Panc1 (cell line): ENCODE data around the gene MPV17. TPM values are rescaled to one million over a fixed set of nuclear protein-coding genes. Genes with fewer than 3 reads are reported as not detected.

ENCODE experiments used
- ATAC-seq: fragments of 200-7000 bp; cut with Tn5 transposase; 2 replicates; pipeline ENCODE4 v1.9.1; 2020; ENCODE audit warnings: mild to moderate bottlenecking, moderate library complexity
- BruUV-seq: library from RNA; stranded (reverse); fragments of 400-500 nt; replicated peaks from 2 replicates; lab custom pipeline; 2021; lab: Mats Ljungman, UMichigan
- CTCF ChIA-PET: fragments of 300-600 bp; sonication (Branson Sonifier 250); formaldehyde crosslinking; loops from one replicate; lab custom pipeline; 2022; ENCODE audit warnings: antibody characterized with exemption; lab: Charles Lee
- POLR2A ChIA-PET: fragments of 300-600 bp; sonication (Branson Sonifier 250); formaldehyde crosslinking; loops from one replicate; lab custom pipeline; 2022; ENCODE audit warnings: antibody characterized with exemption; lab: Charles Lee
- DNase-seq: peaks from one replicate; pipeline ENCODE4 v3.0.0-alpha.2; 2010; ENCODE audit warnings: low read depth, low spot score
- H3K27ac ChIP-seq: 2 replicates; pipeline ENCODE4 v1.5.1; 2011; ENCODE audit warnings: mild to moderate bottlenecking, low read length, inconsistent platforms
- H3K27me3 ChIP-seq: fragments of 200-500 bp; sonication (Bioruptor generic); 2 replicates; pipeline ENCODE4 v1.6.0; 2014; ENCODE audit warnings: low read length, inconsistent platforms; ENCODE audit not compliant: control insufficient read depth, insufficient read depth
- H3K36me3 ChIP-seq: fragments of 200-500 bp; sonication (Bioruptor generic); 2 replicates; pipeline ENCODE4 v1.5.1; 2014; ENCODE audit warnings: inconsistent platforms, mild to moderate bottlenecking, low read length, moderate library complexity; ENCODE audit not compliant: control insufficient read depth, insufficient read depth
- H3K4me1 ChIP-seq: 2 replicates; pipeline ENCODE4 v1.5.1; 2011; ENCODE audit warnings: inconsistent platforms, mild to moderate bottlenecking, low read length, moderate library complexity; ENCODE audit not compliant: control insufficient read depth, insufficient read depth
- H3K4me3 ChIP-seq, 2 experiments: 2 replicates each; pipeline ENCODE4 v1.5.1; 2011 to 2012; ENCODE audit warnings: low read depth in 2 of 2, low read length in 2 of 2, mild to moderate bottlenecking in 2 of 2, inconsistent platforms in 1 of 2, moderate library complexity in 1 of 2
- H3K9me3 ChIP-seq: fragments of 200-500 bp; sonication (Bioruptor generic); 2 replicates; pipeline ENCODE4 v1.5.1; 2014; ENCODE audit warnings: low read depth, mild to moderate bottlenecking, inconsistent platforms, low read length, moderate library complexity; ENCODE audit not compliant: control insufficient read depth, insufficient read depth
- POLR2AphosphoS5 ChIP-seq: IDR thresholded peaks from 2 replicates; pipeline ENCODE4 v1.6.1; 2012; ENCODE audit warnings: mild to moderate bottlenecking, low read depth, low read length, moderate library complexity
- SIN3A ChIP-seq: IDR thresholded peaks from 2 replicates; pipeline ENCODE4 v1.6.1; 2012; ENCODE audit warnings: low read depth, mild to moderate bottlenecking, low read length, moderate library complexity, borderline replicate concordance; ENCODE audit not compliant: insufficient read depth
- TCF7L2 ChIP-seq: IDR thresholded peaks from 2 replicates; pipeline ENCODE4 v1.6.1; 2011; ENCODE audit warnings: mild to moderate bottlenecking, low read depth, low read length, inconsistent platforms
- in situ Hi-C: cut with HindIII; loops from 2 replicates; pipeline ENCODE4 v1.10.0; 2016; ENCODE audit warnings: low sequenced_read_pairs, low pct_unique_long_range_greater_than_20kb
- intact Hi-C: fragments of 100-400 bp; cut with micrococcal nuclease; formaldehyde crosslinking; loops from one replicate; pipeline ENCODE4 v1.10.0; 2022; ENCODE audit not compliant: unreplicated experiment
- total RNA-seq: library from RNA; stranded (reverse); gene quantifications from one replicate; pipeline ENCODE4 v1.2.1, GENCODE V29; 2021; ENCODE audit not compliant: unreplicated experiment
- TF ChIP-seq, protein P1 (sequence below), 2 experiments: IDR thresholded peaks; 2 replicates each; pipeline ENCODE4 v1.6.1; 2011 to 2012; ENCODE audit warnings: low read depth in 2 of 2, control low read depth in 1 of 2, low read length in 1 of 2, mild to moderate bottlenecking in 1 of 2, moderate library complexity in 1 of 2; ENCODE audit not compliant: insufficient read depth in 1 of 2
- TF ChIP-seq, protein P2 (sequence below): fragments of 450-650 bp; IDR thresholded peaks from 2 replicates; pipeline ENCODE4 v1.5.1; 2017; ENCODE audit warnings: mild to moderate bottlenecking

MPV17 gene
- total RNA-seq, 1 experiment from 2014 or later = 89.5 TPM

DNA sequence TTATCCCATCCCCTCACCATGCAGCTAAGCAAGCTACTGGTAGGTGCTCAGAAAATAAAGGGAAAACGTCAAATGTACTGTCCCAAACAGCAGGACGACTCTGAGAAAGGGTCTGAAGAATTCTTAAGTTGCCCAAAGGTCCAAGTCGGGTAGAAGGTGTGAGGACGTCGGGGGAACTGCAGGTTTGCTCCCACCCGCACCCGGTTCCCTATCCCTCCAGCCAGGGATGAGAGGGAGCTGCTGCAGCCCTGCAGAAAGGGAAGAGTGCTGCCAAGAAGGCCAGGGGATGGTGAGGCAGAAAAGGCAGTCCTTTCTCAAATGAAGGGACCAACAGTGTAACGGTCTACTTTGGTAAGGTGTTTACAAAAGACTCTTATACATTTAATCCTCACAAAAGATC, 7.8 kb downstream of the MPV17 start:
- no peaks in the 10 kb centered on the region for H3K27me3 ChIP-seq
- no peak for DNase-seq
- no peaks in the 10 kb centered on the region for H3K9me3 ChIP-seq
- no peaks in the 10 kb centered on the region for H3K36me3 ChIP-seq
- ChIA-PET POLR2A (no interaction called here), CTCF (no interaction called here)
- no peak overlapping the region for H3K27ac ChIP-seq
- in situ Hi-C loops = no loop called here
- H3K4me1 ChIP-seq = no peaks in the 10 kb centered on the region
- TF ChIP-seq, protein P1, sequence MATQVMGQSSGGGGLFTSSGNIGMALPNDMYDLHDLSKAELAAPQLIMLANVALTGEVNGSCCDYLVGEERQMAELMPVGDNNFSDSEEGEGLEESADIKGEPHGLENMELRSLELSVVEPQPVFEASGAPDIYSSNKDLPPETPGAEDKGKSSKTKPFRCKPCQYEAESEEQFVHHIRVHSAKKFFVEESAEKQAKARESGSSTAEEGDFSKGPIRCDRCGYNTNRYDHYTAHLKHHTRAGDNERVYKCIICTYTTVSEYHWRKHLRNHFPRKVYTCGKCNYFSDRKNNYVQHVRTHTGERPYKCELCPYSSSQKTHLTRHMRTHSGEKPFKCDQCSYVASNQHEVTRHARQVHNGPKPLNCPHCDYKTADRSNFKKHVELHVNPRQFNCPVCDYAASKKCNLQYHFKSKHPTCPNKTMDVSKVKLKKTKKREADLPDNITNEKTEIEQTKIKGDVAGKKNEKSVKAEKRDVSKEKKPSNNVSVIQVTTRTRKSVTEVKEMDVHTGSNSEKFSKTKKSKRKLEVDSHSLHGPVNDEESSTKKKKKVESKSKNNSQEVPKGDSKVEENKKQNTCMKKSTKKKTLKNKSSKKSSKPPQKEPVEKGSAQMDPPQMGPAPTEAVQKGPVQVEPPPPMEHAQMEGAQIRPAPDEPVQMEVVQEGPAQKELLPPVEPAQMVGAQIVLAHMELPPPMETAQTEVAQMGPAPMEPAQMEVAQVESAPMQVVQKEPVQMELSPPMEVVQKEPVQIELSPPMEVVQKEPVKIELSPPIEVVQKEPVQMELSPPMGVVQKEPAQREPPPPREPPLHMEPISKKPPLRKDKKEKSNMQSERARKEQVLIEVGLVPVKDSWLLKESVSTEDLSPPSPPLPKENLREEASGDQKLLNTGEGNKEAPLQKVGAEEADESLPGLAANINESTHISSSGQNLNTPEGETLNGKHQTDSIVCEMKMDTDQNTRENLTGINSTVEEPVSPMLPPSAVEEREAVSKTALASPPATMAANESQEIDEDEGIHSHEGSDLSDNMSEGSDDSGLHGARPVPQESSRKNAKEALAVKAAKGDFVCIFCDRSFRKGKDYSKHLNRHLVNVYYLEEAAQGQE (IDR thresholded peaks at IDR 0.05; ENCODE audit: insufficient read depth in 1 of 2, low read depth in 2 of 2, low read length in 1 of 2) = no peak
- no peak for TF ChIP-seq SIN3A
- no peak for TF ChIP-seq POLR2AphosphoS5
- TF ChIP-seq TCF7L2 = no peak
- TF ChIP-seq, protein P2, sequence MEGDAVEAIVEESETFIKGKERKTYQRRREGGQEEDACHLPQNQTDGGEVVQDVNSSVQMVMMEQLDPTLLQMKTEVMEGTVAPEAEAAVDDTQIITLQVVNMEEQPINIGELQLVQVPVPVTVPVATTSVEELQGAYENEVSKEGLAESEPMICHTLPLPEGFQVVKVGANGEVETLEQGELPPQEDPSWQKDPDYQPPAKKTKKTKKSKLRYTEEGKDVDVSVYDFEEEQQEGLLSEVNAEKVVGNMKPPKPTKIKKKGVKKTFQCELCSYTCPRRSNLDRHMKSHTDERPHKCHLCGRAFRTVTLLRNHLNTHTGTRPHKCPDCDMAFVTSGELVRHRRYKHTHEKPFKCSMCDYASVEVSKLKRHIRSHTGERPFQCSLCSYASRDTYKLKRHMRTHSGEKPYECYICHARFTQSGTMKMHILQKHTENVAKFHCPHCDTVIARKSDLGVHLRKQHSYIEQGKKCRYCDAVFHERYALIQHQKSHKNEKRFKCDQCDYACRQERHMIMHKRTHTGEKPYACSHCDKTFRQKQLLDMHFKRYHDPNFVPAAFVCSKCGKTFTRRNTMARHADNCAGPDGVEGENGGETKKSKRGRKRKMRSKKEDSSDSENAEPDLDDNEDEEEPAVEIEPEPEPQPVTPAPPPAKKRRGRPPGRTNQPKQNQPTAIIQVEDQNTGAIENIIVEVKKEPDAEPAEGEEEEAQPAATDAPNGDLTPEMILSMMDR = no peak
- intact Hi-C loops = no loop called here
- no peak for ATAC-seq
- H3K4me3 ChIP-seq = no peak overlapping the region
- no TSS peak for BruUV-seq

DNA sequence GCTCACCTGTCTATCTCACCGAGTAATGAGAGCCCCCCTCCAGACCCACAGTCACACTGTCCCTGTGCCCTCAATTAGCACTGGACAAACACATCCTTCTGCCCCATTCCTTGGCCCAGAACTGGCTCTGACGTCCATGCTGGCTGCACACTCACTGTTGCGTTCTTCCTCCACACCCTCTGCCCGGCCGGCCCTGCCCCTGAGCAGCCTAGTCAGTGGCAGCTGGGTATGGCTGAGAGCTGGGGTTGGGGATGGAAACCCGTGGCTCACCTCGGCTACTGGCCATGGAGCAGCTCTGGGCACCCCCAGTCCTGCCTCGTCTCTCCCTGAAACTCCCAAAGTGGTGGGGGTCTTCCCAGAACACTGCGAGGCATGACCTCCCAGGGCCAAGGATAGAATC, 8.2 kb downstream of the MPV17 start:
- ChIA-PET POLR2A (no interaction called here), CTCF (no interaction called here)
- Histone ChIP-seq H3K36me3 (no peaks in the 10 kb centered on the region), H3K27ac (no peak overlapping the region), H3K4me3 (no peak overlapping the region), H3K9me3 (no peaks in the 10 kb centered on the region), H3K4me1 (no peaks in the 10 kb centered on the region), H3K27me3 (no peaks in the 10 kb centered on the region)
- TF ChIP-seq POLR2AphosphoS5 (no peak), TCF7L2 (no peak), SIN3A (no peak)
- TF ChIP-seq, protein P2 = no peak
- TF ChIP-seq, protein P1 (IDR thresholded peaks at IDR 0.05; ENCODE audit: insufficient read depth in 1 of 2, low read depth in 2 of 2, low read length in 1 of 2) = no peak
- intact Hi-C loops (no loop called here), in situ Hi-C loops (no loop called here)
- no TSS peak for BruUV-seq
- ATAC-seq (no peak), DNase-seq (no peak)
